H1 (cell line): Measurements from ENCODE around the gene MRPS27.

Experiments
- CEBPB ChIP-seq: IDR thresholded peaks from 2 replicates; pipeline ENCODE4 v1.6.1; 2012; ENCODE audit warnings: low read depth, low read length
- EP300 ChIP-seq, 2 experiments: IDR thresholded peaks; 1 replicate in 1 of 2; 2 replicates in 1 of 2; pipeline ENCODE4 v1.6.1; 2011 to 2012; ENCODE audit warnings: low read depth in 2 of 2, low read length in 2 of 2, mild to moderate bottlenecking in 2 of 2, borderline replicate concordance in 1 of 2, inconsistent platforms in 1 of 2, moderate library complexity in 1 of 2
- EZH2 ChIP-seq: fragments of 200-600 bp; sonication (generic); IDR thresholded peaks from 2 replicates; pipeline ENCODE4 v1.7.1; 2012; ENCODE audit warnings: low read depth, mild to moderate bottlenecking, moderate library complexity, low read length, inconsistent platforms; ENCODE audit not compliant: severe bottlenecking
- GABPA ChIP-seq: IDR thresholded peaks from 2 replicates; pipeline ENCODE4 v1.6.1; 2011; ENCODE audit warnings: mild to moderate bottlenecking, low read length, moderate library complexity, borderline replicate concordance; ENCODE audit not compliant: insufficient read depth
- HDAC6 ChIP-seq: IDR thresholded peaks from one replicate; pipeline ENCODE4 v1.7.1; 2012; ENCODE audit warnings: low read depth, mild to moderate bottlenecking, inconsistent platforms, low read length, moderate library complexity
- POLR2A ChIP-seq, 2 experiments: IDR thresholded peaks; 1 replicate in 1 of 2; 2 replicates in 1 of 2; pipeline ENCODE4 v1.6.1; 2011; ENCODE audit warnings: low read depth in 2 of 2, low read length in 2 of 2, mild to moderate bottlenecking in 2 of 2; ENCODE audit errors: control extremely low read depth in 1 of 2
- POLR2AphosphoS5 ChIP-seq: IDR thresholded peaks from 2 replicates; pipeline ENCODE4 v1.6.1; 2011; ENCODE audit warnings: low read depth, low read length
- YY1 ChIP-seq: IDR thresholded peaks from 2 replicates; pipeline ENCODE4 v1.6.1; 2011; ENCODE audit warnings: low read depth, mild to moderate bottlenecking, low read length
- ZNF274 ChIP-seq: IDR thresholded peaks from 2 replicates; pipeline ENCODE4 v1.7.0; 2012; ENCODE audit warnings: low read length, borderline replicate concordance; ENCODE audit errors: extremely low read depth
- TF ChIP-seq, protein P1 (sequence below), 3 experiments: IDR thresholded peaks; 1 replicate in 2 of 3; 2 replicates in 1 of 3; pipeline versions ENCODE4 v1.5.1 to v1.6.1; 2011; ENCODE audit warnings: low read length in 3 of 3, mild to moderate bottlenecking in 3 of 3, inconsistent platforms in 2 of 3, low read depth in 1 of 3, moderate library complexity in 1 of 3; ENCODE audit not compliant: insufficient read depth in 1 of 3; ENCODE audit errors: control extremely low read depth in 1 of 3
- TF ChIP-seq, protein P2 (sequence below): IDR thresholded peaks from 2 replicates; pipeline ENCODE4 v1.6.1; 2012; ENCODE audit warnings: inconsistent platforms

DNA sequence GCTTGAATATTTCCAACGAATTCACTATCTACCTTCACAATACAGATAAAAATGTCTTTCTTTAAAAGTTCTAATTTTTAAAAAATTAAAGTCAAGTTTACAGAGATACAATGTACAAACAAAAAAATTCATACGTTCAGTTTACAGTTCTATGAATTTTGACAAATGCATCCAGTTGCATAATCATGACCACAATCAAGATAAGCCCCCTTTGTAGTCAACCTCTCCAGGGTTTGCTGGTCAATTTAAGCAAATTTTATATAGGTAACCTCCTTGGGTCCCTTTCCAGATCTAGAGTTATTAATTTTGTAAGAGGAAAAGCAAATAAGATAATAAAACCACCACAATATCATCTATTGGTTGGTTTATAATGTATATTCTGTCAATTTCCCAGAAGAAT lies 76.3 kb downstream of the MRPS27 start:
- TF ChIP-seq, protein P1, sequence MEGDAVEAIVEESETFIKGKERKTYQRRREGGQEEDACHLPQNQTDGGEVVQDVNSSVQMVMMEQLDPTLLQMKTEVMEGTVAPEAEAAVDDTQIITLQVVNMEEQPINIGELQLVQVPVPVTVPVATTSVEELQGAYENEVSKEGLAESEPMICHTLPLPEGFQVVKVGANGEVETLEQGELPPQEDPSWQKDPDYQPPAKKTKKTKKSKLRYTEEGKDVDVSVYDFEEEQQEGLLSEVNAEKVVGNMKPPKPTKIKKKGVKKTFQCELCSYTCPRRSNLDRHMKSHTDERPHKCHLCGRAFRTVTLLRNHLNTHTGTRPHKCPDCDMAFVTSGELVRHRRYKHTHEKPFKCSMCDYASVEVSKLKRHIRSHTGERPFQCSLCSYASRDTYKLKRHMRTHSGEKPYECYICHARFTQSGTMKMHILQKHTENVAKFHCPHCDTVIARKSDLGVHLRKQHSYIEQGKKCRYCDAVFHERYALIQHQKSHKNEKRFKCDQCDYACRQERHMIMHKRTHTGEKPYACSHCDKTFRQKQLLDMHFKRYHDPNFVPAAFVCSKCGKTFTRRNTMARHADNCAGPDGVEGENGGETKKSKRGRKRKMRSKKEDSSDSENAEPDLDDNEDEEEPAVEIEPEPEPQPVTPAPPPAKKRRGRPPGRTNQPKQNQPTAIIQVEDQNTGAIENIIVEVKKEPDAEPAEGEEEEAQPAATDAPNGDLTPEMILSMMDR (IDR thresholded peaks at IDR 0.05; ENCODE audit: control extremely low read depth in 1 of 3, insufficient read depth in 1 of 3, low read depth in 1 of 3, low read length in 3 of 3) = no peak
- no peak for TF ChIP-seq ZNF274
- TF ChIP-seq POLR2AphosphoS5 = no peak
- no peak for TF ChIP-seq EP300 (IDR thresholded peaks at IDR 0.05; ENCODE audit: borderline replicate concordance in 1 of 2, low read depth in 2 of 2, low read length in 2 of 2)
- TF ChIP-seq, protein P2, sequence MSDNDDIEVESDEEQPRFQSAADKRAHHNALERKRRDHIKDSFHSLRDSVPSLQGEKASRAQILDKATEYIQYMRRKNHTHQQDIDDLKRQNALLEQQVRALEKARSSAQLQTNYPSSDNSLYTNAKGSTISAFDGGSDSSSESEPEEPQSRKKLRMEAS = no peak
- no peak for TF ChIP-seq EZH2
- TF ChIP-seq GABPA = no peak
- no peak for TF ChIP-seq YY1
- no peak for TF ChIP-seq CEBPB
- TF ChIP-seq POLR2A (IDR thresholded peaks at IDR 0.05; ENCODE audit: control extremely low read depth in 1 of 2, low read depth in 2 of 2, low read length in 2 of 2) = no peak
- TF ChIP-seq HDAC6 = no peak
